A673 (cell line): ENCODE measurements around the gene MIPOL1. TPM values are rescaled to one million over a fixed set of nuclear protein-coding genes. Genes with fewer than 3 reads are reported as not detected.

ENCODE experiments used
- BruUV-seq: library from RNA; stranded (reverse); fragments of 400-500 nt; replicated peaks from 2 replicates; lab custom pipeline; 2021; lab: Mats Ljungman, UMichigan
- CTCF ChIA-PET: fragments of 300-600 bp; sonication (Branson Sonifier 250); formaldehyde crosslinking; loops from one replicate; lab custom pipeline; 2022; ENCODE audit warnings: antibody characterized with exemption; lab: Charles Lee
- POLR2A ChIA-PET: fragments of 300-600 bp; sonication (Branson Sonifier 250); formaldehyde crosslinking; loops from one replicate; lab custom pipeline; 2022; ENCODE audit warnings: antibody characterized with exemption; ENCODE audit not compliant: low non-redundant PET; lab: Charles Lee
- DNase-seq: peaks from one replicate; pipeline ENCODE4 v3.0.0-alpha.2; 2015; ENCODE audit warnings: low spot score
- H3K27ac ChIP-seq: fragments of 200-600 bp; sonication (generic); 2 replicates; pipeline ENCODE4 v1.5.1; 2016; ENCODE audit warnings: mixed run types, low read depth, mild to moderate bottlenecking, mixed read lengths, antibody characterized with exemption, low read length; ENCODE audit not compliant: poor library complexity, severe bottlenecking
- H3K27me3 ChIP-seq: fragments of 200-600 bp; sonication (generic); replicated peaks from 2 replicates; pipeline ENCODE4 v1.6.1; 2017; ENCODE audit warnings: mixed run types, low read depth, mild to moderate bottlenecking, mixed read lengths, antibody characterized with exemption, low read length; ENCODE audit not compliant: insufficient read depth, poor library complexity
- H3K36me3 ChIP-seq: fragments of 200-600 bp; sonication (generic); 2 replicates; pipeline ENCODE4 v1.6.1; 2016; ENCODE audit warnings: mixed run types, mild to moderate bottlenecking, mixed read lengths, antibody characterized with exemption, low read length; ENCODE audit not compliant: insufficient read depth, poor library complexity, severe bottlenecking
- H3K4me1 ChIP-seq: fragments of 200-600 bp; sonication (generic); 2 replicates; pipeline ENCODE4 v1.6.1; 2017; ENCODE audit warnings: mixed run types, mild to moderate bottlenecking, mixed read lengths, antibody characterized with exemption, low read length; ENCODE audit not compliant: insufficient read depth, poor library complexity, severe bottlenecking
- H3K4me3 ChIP-seq: fragments of 200-600 bp; sonication (generic); 2 replicates; pipeline ENCODE4 v1.5.1; 2016; ENCODE audit warnings: low read depth, mixed run types, mild to moderate bottlenecking, mixed read lengths, low read length; ENCODE audit not compliant: poor library complexity, severe bottlenecking
- H3K9me3 ChIP-seq: fragments of 200-600 bp; sonication (generic); 2 replicates; pipeline ENCODE4 v1.6.1; 2016; ENCODE audit warnings: mixed run types, low read depth, mild to moderate bottlenecking, mixed read lengths, antibody characterized with exemption, low read length; ENCODE audit not compliant: poor library complexity, severe bottlenecking
- EZH2 ChIP-seq: fragments of 200-600 bp; sonication (generic); IDR thresholded peaks from 2 replicates; pipeline ENCODE4 v1.6.1; 2017; ENCODE audit warnings: borderline replicate concordance, low read depth, mild to moderate bottlenecking, mixed read lengths, antibody characterized with exemption, low read length; ENCODE audit not compliant: poor library complexity, severe bottlenecking
- intact Hi-C: fragments of 100-400 bp; cut with micrococcal nuclease; formaldehyde crosslinking; loops from one replicate; pipeline ENCODE4 v1.10.0; 2022; ENCODE audit not compliant: unreplicated experiment
- total RNA-seq: library from RNA; stranded (reverse); gene quantifications from 2 replicates; pipeline ENCODE4 v1.2.3, GENCODE V29; 2021
- TF ChIP-seq, protein P1 (sequence below): fragments of 300-800, 200-600 bp; sonication (generic); conservative IDR thresholded peaks from 2 replicates; pipeline ENCODE4 v1.5.1; 2017; ENCODE audit warnings: low read depth, mild to moderate bottlenecking, antibody characterized with exemption, low read length, moderate library complexity, mixed read lengths

MIPOL1 gene
- total RNA-seq, 1 experiment from 2014 or later = 15.0 TPM

DNA sequence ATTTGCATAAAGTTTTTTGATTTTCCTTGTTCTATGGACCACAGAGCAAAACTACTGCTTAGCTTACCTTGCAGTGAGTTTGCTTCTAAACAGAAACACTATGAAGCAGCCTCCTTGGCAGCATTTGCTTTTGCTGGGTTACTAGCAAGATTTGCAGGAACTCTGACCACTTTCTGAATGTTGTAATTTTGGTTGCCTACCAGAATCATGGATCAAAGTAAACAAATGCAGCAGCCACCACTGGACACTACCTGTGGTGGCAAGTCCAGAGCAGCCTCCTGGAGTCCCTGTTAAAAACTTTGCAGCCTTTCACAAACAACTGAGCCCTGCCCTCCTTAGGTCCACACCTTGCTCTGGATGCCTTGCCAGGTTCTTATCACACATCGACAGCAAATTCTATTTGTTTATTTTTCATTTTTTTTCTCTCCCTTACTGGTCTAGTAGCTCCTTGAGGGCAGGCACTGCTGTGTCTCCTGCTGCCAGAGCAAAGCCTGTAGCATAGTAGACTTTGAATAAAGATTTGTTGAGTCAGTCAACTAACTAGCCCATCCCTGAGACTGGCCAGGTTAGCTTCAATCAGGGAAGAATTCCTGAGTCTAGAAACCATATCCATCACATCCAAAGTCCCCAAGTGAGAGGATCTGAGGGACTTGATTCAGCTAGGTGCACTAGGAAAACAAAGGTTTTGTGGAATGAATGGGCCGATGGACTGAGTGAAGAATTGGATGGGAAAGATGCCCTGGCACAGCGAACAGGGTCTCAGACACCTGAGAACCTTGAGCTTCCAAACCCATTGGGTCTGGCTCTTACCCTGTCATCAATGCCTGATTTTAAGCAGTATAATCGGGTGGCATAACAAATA, 403.4 kb downstream of the MIPOL1 start:
- no peak for TF ChIP-seq EZH2
- TF ChIP-seq, protein P1, sequence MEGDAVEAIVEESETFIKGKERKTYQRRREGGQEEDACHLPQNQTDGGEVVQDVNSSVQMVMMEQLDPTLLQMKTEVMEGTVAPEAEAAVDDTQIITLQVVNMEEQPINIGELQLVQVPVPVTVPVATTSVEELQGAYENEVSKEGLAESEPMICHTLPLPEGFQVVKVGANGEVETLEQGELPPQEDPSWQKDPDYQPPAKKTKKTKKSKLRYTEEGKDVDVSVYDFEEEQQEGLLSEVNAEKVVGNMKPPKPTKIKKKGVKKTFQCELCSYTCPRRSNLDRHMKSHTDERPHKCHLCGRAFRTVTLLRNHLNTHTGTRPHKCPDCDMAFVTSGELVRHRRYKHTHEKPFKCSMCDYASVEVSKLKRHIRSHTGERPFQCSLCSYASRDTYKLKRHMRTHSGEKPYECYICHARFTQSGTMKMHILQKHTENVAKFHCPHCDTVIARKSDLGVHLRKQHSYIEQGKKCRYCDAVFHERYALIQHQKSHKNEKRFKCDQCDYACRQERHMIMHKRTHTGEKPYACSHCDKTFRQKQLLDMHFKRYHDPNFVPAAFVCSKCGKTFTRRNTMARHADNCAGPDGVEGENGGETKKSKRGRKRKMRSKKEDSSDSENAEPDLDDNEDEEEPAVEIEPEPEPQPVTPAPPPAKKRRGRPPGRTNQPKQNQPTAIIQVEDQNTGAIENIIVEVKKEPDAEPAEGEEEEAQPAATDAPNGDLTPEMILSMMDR = no peak
- no peaks in the 10 kb centered on the region for H3K36me3 ChIP-seq
- peaks cover 14% of the 10 kb centered on the region for H3K4me1 ChIP-seq
- intact Hi-C loops = no loop called here
- no peaks in the 10 kb centered on the region for H3K9me3 ChIP-seq
- no peak for DNase-seq
- no peak overlapping the region for H3K4me3 ChIP-seq
- POLR2A ChIA-PET = no interaction called here
- no peak overlapping the region for H3K27ac ChIP-seq
- H3K27me3 ChIP-seq = peaks cover 81% of the 10 kb centered on the region
- BruUV-seq = no TSS peak
- CTCF ChIA-PET = no interaction called here

DNA sequence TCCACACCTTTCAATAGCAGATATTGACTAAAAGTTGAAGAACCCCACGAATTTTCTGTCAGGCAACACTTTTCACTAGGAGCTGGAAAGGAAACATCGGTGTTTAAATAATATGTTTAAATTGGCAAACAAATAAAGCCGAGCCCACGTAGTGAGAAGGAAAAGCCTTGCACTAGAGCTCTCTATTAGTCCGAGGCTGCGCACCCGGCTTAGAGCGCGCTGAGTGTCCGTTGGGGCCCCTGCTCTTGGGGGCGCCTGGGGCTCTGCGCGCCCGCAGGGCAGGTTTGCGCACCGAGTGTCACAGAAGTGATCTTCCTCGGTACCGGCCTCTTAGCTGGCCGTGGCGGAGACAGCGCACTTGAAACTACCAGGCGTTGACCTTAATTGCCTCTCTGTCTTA, 404.1 kb downstream of the MIPOL1 start:
- TF ChIP-seq, protein P1 = no peak
- no peak for TF ChIP-seq EZH2
- Histone ChIP-seq H3K27me3 (peaks cover 74% of the 10 kb centered on the region), H3K9me3 (no peaks in the 10 kb centered on the region), H3K4me1 (peaks cover 14% of the 10 kb centered on the region), H3K4me3 (no peak overlapping the region), H3K27ac (no peak overlapping the region), H3K36me3 (no peaks in the 10 kb centered on the region)
- DNase-seq = no peak
- CTCF ChIA-PET = no interaction called here
- BruUV-seq = no TSS peak
- intact Hi-C loops = no loop called here
- POLR2A ChIA-PET = no interaction called here

Other genes starting within 250 kb of the MIPOL1 start
- gene SLC25A21, start 25.3 kb upstream of the MIPOL1 start, total RNA-seq = 4.3 and 4.7 TPM in 2 replicates